GM12874 (cell line): ENCODE measurements around the gene MYL9.

Experiments
- TF ChIP-seq, protein P1 (sequence below): IDR thresholded peaks from 2 replicates; pipeline ENCODE4 v1.5.1; 2011; ENCODE audit warnings: low read depth, mild to moderate bottlenecking, control low read depth, low read length, moderate library complexity; ENCODE audit not compliant: insufficient read depth

Gene MYL9

DNA sequence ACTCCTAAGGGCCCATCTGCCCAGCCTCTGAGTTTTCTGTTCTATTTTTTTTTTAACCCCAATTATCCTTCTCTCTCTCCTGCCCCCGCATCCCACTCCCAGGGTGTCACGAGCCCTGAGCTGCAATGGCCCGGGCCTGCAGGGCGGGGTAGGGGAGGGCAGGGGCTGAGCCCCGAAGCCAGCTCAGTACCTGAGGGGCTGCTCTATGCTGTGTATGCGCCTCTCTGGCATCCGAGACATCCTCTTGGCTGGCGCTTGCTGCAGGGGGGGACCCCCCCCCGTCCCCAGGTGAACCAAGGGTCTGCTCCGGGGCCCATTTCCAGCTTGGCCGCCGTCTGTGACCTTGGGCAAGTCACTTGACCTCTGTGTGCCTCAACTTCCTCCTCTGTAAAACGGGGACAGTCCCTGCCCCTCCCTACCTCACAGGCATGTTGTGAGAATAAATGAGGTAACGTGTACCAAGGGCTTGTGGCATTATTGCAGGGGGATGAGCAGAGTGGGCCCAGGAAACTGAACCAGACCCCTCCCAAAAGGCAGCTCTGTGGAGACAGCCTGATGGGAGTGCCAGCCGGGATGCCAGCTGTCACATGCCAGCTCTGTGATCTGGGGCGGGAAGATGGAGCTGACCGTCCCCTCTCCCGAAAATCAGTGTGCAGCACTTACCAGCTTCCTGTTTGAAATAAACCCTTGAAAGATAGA is 13.0 kb upstream of the MYL9 start:
- TF ChIP-seq, protein P1, sequence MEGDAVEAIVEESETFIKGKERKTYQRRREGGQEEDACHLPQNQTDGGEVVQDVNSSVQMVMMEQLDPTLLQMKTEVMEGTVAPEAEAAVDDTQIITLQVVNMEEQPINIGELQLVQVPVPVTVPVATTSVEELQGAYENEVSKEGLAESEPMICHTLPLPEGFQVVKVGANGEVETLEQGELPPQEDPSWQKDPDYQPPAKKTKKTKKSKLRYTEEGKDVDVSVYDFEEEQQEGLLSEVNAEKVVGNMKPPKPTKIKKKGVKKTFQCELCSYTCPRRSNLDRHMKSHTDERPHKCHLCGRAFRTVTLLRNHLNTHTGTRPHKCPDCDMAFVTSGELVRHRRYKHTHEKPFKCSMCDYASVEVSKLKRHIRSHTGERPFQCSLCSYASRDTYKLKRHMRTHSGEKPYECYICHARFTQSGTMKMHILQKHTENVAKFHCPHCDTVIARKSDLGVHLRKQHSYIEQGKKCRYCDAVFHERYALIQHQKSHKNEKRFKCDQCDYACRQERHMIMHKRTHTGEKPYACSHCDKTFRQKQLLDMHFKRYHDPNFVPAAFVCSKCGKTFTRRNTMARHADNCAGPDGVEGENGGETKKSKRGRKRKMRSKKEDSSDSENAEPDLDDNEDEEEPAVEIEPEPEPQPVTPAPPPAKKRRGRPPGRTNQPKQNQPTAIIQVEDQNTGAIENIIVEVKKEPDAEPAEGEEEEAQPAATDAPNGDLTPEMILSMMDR: no peak

DNA sequence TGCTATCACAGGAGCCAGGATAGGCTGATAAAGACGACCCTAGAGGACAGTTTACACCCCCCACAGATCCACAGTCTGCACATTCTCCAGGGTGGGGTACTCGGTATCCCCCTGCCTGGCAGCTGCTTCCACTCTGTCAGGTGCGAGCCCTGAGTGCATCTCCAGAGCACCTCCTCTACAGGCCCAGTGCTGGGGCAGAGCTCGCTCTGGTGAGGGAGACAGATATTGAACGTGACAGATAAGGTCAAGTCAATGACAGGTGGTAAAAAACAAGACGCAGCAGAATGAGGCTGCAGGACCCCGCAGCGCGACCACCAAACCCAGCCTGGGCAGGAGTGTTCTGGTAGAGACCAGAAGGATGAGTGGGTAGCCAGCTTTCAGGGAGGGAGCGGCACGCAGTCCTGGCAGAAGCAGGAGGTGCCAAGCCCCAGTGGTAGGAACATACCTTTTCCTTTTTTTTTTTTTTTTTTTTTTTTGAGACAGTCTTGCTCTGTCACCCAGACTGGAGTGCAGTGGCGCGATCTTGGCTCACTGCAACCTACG is 12.4 kb upstream of the MYL9 start:
- TF ChIP-seq, protein P1: no peak

DNA sequence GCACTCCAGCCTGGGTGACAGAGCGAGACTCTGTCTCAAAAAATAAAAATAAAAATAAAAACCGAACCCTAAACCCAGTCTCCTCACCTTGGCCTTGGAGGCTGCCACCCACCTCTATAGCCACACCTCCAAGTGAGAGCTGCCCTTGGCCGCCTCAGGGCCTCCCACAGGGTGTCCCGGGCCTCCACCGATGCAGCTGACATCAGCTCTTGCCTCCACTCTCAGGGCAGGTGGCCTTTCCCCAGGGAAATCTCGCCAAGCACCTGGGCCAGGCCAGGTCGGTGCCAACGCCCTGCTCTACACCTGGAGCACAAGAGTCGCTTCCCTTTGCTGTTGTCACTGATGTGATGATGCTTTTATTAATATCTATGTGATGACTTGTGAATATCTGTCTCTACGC is 8.9 kb upstream of the MYL9 start:
- TF ChIP-seq, protein P1: no peak

DNA sequence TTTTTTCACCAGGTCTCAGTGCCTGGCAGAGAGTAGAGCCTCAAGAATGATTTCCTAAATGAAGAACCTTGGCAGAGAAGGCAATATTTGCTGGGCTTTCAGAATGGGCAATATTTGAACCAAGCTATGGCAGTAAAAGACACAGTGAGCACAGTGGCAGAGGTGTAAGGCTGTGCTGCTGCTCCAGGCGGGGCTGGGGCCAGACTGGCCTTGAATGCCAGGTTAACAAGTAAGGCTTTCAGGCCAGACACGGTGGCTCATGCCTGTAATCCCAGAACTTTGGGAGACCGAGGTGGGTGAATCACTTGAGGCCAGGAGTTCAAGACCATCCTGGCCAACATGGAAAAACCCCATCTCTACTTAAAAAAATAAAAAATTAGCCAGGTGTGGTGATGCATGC is 8.5 kb upstream of the MYL9 start:
- TF ChIP-seq, protein P1: no peak

DNA sequence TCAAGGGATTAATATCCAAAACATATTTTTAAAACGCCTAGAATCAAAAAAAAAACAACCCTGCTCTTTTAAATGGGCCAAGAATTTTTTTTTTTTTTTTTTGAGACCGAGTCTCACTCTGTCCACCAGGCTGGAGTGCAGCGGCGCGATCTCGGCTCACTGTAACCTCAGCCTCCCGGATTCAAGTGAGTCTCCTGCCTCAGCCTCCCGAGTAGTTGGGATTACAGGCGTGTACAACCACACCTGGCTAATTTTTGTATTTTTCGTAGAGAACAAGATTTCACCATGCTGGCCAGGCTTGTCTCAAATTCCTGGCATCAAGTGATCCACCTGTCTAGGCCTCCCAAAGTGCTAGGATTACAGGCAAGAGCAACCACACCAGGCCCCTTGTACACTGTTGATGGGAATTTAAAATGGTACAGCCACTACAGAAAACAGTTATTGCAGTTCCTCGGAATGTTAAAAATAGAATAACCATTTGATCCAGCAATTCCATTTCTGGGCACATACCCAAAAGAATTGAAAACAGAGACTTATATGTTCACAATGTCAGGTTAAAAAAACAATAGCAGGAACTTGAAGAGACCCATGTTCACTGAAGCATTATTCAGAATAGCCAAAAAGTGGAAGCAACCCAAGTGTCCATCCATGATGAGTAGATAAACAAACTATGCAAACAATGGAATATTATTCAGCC is 3.1 kb upstream of the MYL9 start:
- TF ChIP-seq, protein P1: no peak

DNA sequence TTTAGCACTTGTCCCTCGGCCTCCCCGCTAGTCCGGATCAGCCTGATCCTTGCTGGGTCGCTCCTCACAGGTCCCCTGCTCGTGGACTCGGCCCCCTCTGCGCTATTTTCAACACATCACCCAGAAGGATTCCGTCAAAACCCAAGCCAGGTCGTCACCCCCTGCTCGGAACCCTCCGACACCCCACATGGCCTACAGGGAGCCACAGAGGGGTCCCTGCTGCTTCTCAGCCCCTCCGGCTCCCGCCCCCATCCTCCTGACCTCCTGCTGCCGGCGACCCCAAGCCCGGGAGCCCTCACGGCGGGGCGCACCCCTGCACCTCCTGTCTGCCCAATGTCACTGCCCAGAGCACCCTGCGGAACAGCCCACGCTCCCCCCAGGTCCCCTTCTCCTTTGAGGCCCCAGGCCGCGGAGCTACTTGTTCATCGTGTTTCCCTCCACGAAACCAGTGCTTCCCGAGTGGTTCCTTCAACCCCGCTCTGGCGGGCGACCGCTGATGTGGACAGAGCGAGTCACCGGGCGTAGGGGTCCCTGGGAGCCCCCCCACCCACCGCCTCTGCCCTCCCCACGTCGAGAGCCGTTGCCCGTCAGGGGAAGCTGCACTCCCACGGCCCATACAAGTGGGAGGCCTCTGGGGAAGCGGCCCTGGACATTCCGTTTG is 638 bp upstream of the MYL9 start:
- TF ChIP-seq, protein P1: no peak

DNA sequence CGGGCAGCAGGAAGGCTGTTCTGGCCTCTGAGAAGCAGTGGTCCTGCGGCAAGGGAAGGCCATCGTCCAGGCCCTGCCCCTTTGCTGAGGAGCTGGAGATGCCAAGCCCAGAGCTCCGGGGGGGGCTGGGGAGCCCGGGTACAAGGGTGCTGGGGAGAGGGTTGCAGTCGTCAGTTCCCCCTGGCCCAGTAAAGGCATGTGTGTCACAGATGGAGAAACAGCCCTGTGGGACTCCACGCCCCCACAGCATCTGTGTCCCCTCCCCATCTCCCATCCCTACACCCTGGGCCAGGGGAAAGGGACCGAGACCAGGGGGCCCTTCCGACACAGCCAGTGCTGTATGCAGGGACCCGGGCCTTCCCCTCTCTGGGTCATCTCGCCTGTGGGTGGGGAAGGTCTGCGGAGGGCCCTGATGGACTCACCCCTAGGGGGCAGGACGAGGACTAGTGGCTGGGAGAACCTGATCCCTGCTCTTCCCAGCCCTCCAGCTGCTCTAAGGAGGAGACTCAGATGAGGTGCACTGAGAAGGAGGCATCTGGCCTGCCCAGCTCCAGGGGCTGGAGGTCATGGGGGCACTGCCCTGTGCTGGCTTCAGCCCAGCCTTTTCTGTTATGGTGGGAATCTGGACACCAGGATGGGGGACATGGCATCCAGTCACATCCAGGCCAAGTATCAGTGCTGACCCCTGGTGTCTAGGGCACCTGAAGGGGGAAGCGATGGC is 609 bp downstream of the MYL9 start:
- TF ChIP-seq, protein P1: peak; percentile 42
